Activated CD4-positive, alpha-beta memory T cell treated with anti-CD3 and anti-CD28 coated beads for 36 hours (primary cell): ENCODE measurements around the gene MTMR6. TPM values are rescaled to one million over a fixed set of nuclear protein-coding genes. Genes with fewer than 3 reads are reported as not detected.

Source experiments
- CTCF ChIA-PET: fragments of 350-600 bp; sonication (Branson Sonifier 250); formaldehyde crosslinking; loops from one replicate; lab custom pipeline; 2021; ENCODE audit warnings: antibody characterized with exemption, inconsistent platforms; lab: Charles Lee
- POLR2A ChIA-PET: fragments of 350-600 bp; sonication (Branson Sonifier 250); formaldehyde crosslinking; loops from one replicate; lab custom pipeline; 2021; ENCODE audit warnings: antibody characterized with exemption; lab: Charles Lee
- DNase-seq: peaks from one replicate; pipeline ENCODE4 v3.0.0-alpha.2; 2020
- H3K27ac Mint-ChIP-seq: one replicate; pipeline ENCODE4 v1.8.0; 2021; ENCODE audit warnings: mixed read lengths
- H3K27me3 Mint-ChIP-seq: one replicate; pipeline ENCODE4 v1.8.0; 2021; ENCODE audit warnings: mixed read lengths
- H3K36me3 Mint-ChIP-seq: one replicate; pipeline ENCODE4 v1.8.0; 2021; ENCODE audit warnings: mixed read lengths
- H3K4me1 Mint-ChIP-seq: one replicate; pipeline ENCODE4 v1.8.0; 2021; ENCODE audit warnings: low read depth, mixed read lengths
- H3K4me3 Mint-ChIP-seq: one replicate; pipeline ENCODE4 v1.8.0; 2021; ENCODE audit warnings: mild to moderate bottlenecking, mixed read lengths
- H3K9me3 Mint-ChIP-seq: one replicate; pipeline ENCODE4 v1.8.0; 2021; ENCODE audit warnings: mixed read lengths
- intact Hi-C: fragments of 100-400 bp; cut with micrococcal nuclease; formaldehyde crosslinking; loops from one replicate; pipeline ENCODE4 v1.15.1; 2023
- total RNA-seq, 2 experiments: library from RNA; stranded (reverse); gene quantifications; one replicate each; pipeline ENCODE4 v1.2.3, GENCODE V29; 2021

The MTMR6 gene
- total RNA-seq, 2 experiments from 2014 or later = 12.2 to 12.5 TPM

GRCh38 chr13:25213715-25214114, 73.6 kb downstream of the MTMR6 start:
- no peaks in the 10 kb centered on the region for H3K36me3 Mint-ChIP-seq
- H3K27me3 Mint-ChIP-seq = peaks cover 5% of the 10 kb centered on the region
- CTCF ChIA-PET = no interaction called here
- H3K4me1 Mint-ChIP-seq = no peaks in the 10 kb centered on the region
- POLR2A ChIA-PET = no interaction called here
- DNase-seq = no peak
- H3K4me3 Mint-ChIP-seq = no peak overlapping the region
- intact Hi-C loops = no loop called here
- H3K9me3 Mint-ChIP-seq = no peaks in the 10 kb centered on the region
- H3K27ac Mint-ChIP-seq = no peak overlapping the region

- H3K27me3 Mint-ChIP-seq = peaks cover 11% of the 10 kb centered on the region
- H3K27ac Mint-ChIP-seq = no peak overlapping the region
- no peak overlapping the region for H3K4me3 Mint-ChIP-seq
- no peaks in the 10 kb centered on the region for H3K9me3 Mint-ChIP-seq
- POLR2A ChIA-PET = no interaction called here
- CTCF ChIA-PET = no interaction called here
- DNase-seq = no peak
- no peaks in the 10 kb centered on the region for H3K36me3 Mint-ChIP-seq
- H3K4me1 Mint-ChIP-seq = no peaks in the 10 kb centered on the region
- intact Hi-C loops = no loop called here
Measured at GRCh38 chr13:25210842-25211569, 76.3 kb downstream of the MTMR6 start.

- intact Hi-C loops = no loop called here
- Mint-ChIP-seq H3K27ac (no peak overlapping the region), H3K9me3 (no peaks in the 10 kb centered on the region), H3K4me1 (no peaks in the 10 kb centered on the region), H3K27me3 (peaks cover 19% of the 10 kb centered on the region), H3K36me3 (no peaks in the 10 kb centered on the region), H3K4me3 (no peak overlapping the region)
- POLR2A ChIA-PET = no interaction called here
- CTCF ChIA-PET = no interaction called here
- DNase-seq = no peak
Measured at GRCh38 chr13:25207291-25207810, 79.9 kb downstream of the MTMR6 start.

- Mint-ChIP-seq H3K36me3 (no peaks in the 10 kb centered on the region), H3K4me3 (no peak overlapping the region), H3K27ac (no peak overlapping the region), H3K9me3 (no peaks in the 10 kb centered on the region), H3K4me1 (no peaks in the 10 kb centered on the region), H3K27me3 (peaks cover 24% of the 10 kb centered on the region)
- no peak for DNase-seq
- intact Hi-C loops = no loop called here
- ChIA-PET CTCF (no interaction called here), POLR2A (no interaction called here)
Measured at GRCh38 chr13:25204863-25205262, 82.4 kb downstream of the MTMR6 start.

GRCh38 chr13:25203127-25203740, 84.1 kb downstream of the MTMR6 start:
- no peak overlapping the region for H3K4me3 Mint-ChIP-seq
- CTCF ChIA-PET = no interaction called here

GRCh38 chr13:25200783-25201182, 86.5 kb downstream of the MTMR6 start:
- Mint-ChIP-seq H3K27ac (no peak overlapping the region), H3K4me1 (no peaks in the 10 kb centered on the region), H3K27me3 (peaks cover 17% of the 10 kb centered on the region), H3K4me3 (no peak overlapping the region), H3K36me3 (no peaks in the 10 kb centered on the region), H3K9me3 (no peaks in the 10 kb centered on the region)
- DNase-seq = no peak
- intact Hi-C loops = no loop called here
- POLR2A ChIA-PET = no interaction called here
- CTCF ChIA-PET = no interaction called here

More at GRCh38 chr13:25203127-25203740, 84.1 kb downstream of the MTMR6 start:
- Mint-ChIP-seq H3K4me1 (no peaks in the 10 kb centered on the region), H3K27me3 (peaks cover 22% of the 10 kb centered on the region), H3K36me3 (no peaks in the 10 kb centered on the region), H3K27ac (no peak overlapping the region), H3K9me3 (no peaks in the 10 kb centered on the region)
- intact Hi-C loops = no loop called here
- no peak for DNase-seq
- POLR2A ChIA-PET = no interaction called here

- H3K4me1 Mint-ChIP-seq = no peaks in the 10 kb centered on the region
- no peaks in the 10 kb centered on the region for H3K36me3 Mint-ChIP-seq
- ChIA-PET CTCF (no interaction called here), POLR2A (no interaction called here)
- no peak overlapping the region for H3K27ac Mint-ChIP-seq
- DNase-seq = no peak
- peaks cover 21% of the 10 kb centered on the region for H3K27me3 Mint-ChIP-seq
- no peak overlapping the region for H3K4me3 Mint-ChIP-seq
- intact Hi-C loops = no loop called here
- H3K9me3 Mint-ChIP-seq = no peaks in the 10 kb centered on the region
Measured at GRCh38 chr13:25198647-25199046, 88.6 kb downstream of the MTMR6 start.

GRCh38 chr13:25196971-25197370, 90.3 kb downstream of the MTMR6 start:
- peaks cover 20% of the 10 kb centered on the region for H3K27me3 Mint-ChIP-seq
- CTCF ChIA-PET = no interaction called here
- H3K27ac Mint-ChIP-seq = no peak overlapping the region
- no peaks in the 10 kb centered on the region for H3K4me1 Mint-ChIP-seq
- no peak for DNase-seq
- H3K9me3 Mint-ChIP-seq = no peaks in the 10 kb centered on the region
- no peaks in the 10 kb centered on the region for H3K36me3 Mint-ChIP-seq
- POLR2A ChIA-PET = no interaction called here
- no peak overlapping the region for H3K4me3 Mint-ChIP-seq
- intact Hi-C loops = no loop called here

Other genes with a start within 250 kb of the MTMR6 start
- 1 to 10 TPM in 1 of 2 experiments, under 1 TPM in 1; 0.81 to 1.3 TPM for gene PABPC3, start 191.4 kb downstream of the MTMR6 start, total RNA-seq
- gene AMER2, start 115.2 kb downstream of the MTMR6 start, total RNA-seq = not detected
- gene NUP58, start 14.1 kb upstream of the MTMR6 start, total RNA-seq = 100 to 1,000 TPM in 1 of 2 experiments, 10 to 100 TPM in 1; 99.4 to 101 TPM
- under 1 TPM; 0.22 to 0.29 TPM for gene ATP8A2, start 84.5 kb upstream of the MTMR6 start, total RNA-seq